Dermis lymphatic vessel endothelial cell (primary cell): Measurements from ENCODE around the gene EXOC6. TPM values are rescaled to one million over a fixed set of nuclear protein-coding genes. Genes with fewer than 3 reads are reported as not detected.

Experiments used
- total RNA-seq: library from RNA; depleted of rRNA; stranded (reverse); fragments of >200 nt; gene quantifications from 2 replicates; pipeline ENCODE4 v1.2.1, GENCODE V29; 2014

Gene EXOC6
- 158 and 398 TPM in 2 replicates for total RNA-seq

GRCh38 chr10:92848441-92849233 lies at the start of gene EXOC6:
EXOC6 (plus strand) TSS chr10:92848520; CDS start chr10:92848534, 14 bp downstream.

GRCh38 chr10:93059975-93060886 lies 211.9 kb downstream of the EXOC6 start, which contains the start of gene CYP26C1:
CYP26C1 (plus strand) TSS chr10:93060798; CDS start chr10:93061264, 466 bp downstream.

DNA sequence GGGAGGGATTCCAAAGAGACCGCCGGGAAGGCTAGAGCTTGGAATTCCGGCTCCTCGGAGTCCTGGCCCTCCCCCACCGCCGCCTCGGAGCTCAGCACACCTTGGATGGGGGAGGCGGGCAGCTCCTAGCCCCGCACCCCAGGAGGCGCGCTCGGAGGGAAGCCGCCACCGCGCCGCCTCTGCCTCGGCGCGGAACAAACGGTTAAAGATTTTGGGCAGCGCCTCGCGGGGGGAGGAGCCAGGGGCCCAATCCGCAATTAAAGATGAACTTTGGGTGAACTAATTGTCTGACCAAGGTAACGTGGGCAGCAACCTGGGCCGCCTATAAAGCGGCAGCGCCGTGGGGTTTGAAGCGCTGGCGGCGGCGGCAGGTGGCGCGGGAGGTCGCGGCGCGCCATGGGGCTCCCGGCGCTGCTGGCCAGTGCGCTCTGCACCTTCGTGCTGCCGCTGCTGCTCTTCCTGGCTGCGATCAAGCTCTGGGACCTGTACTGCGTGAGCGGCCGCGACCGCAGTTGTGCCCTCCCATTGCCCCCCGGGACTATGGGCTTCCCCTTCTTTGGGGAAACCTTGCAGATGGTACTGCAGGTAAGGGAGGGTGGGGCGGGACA lies 225.3 kb downstream of the EXOC6 start, which contains the start of gene CYP26A1:
TSS of gene CYP26A1 (plus strand) at position 355 of the 608 bp plus-strand sequence. CDS start at position 397, 42 bp downstream.

Other genes starting within 250 kb of the EXOC6 start
- gene HHEX, start 158.6 kb upstream of the EXOC6 start, total RNA-seq, result 50.5 and 54.9 TPM in 2 replicates
- 1.4 TPM in 2 replicates for gene CYP26C1, start 212.3 kb downstream of the EXOC6 start, total RNA-seq
- gene CYP26A1, start 225.4 kb downstream of the EXOC6 start, total RNA-seq, result 0.26 and 1.6 TPM in 2 replicates